COR-L47 (cell line): ENCODE results near the gene STK32A.
"Not testable (repeated sequence)": the region's sequence is repeated elsewhere in the genome, so short reads cannot be mapped to it uniquely, and the experiment has no call there.

Source experiments
- DNase-seq: peaks from one replicate; lab custom pipeline; 2025; lab: John Stamatoyannopoulos, UW

Gene STK32A

GRCh38 chr5:147234825-147235635 is at the start of gene STK32A:
STK32A (plus strand) TSS chr5:147235026; CDS start chr5:147239635, 4,609 bp downstream.
- peak; percentile 84 for DNase-seq

GRCh38 chr5:147187099-147187540 is 47.7 kb upstream of the STK32A start:
- DNase-seq: no peak

- peak; percentile 78 for DNase-seq
Observed at GRCh38 chr5:147188200-147189108, 46.4 kb upstream of the STK32A start.

GRCh38 chr5:147189109-147189424 is 45.8 kb upstream of the STK32A start:
- no peak for DNase-seq

GRCh38 chr5:147190331-147190730 is 44.5 kb upstream of the STK32A start:
- no peak for DNase-seq

GRCh38 chr5:147193123-147193522 is 41.7 kb upstream of the STK32A start:
- DNase-seq: no peak

GRCh38 chr5:147200004-147200403 is 34.8 kb upstream of the STK32A start:
- DNase-seq: no peak

- no peak for DNase-seq
Observed at GRCh38 chr5:147203213-147203612, 31.6 kb upstream of the STK32A start.

GRCh38 chr5:147204576-147204975 is 30.2 kb upstream of the STK32A start:
- DNase-seq: no peak

GRCh38 chr5:147208134-147208533 is 26.7 kb upstream of the STK32A start:
- DNase-seq: no peak

GRCh38 chr5:147216552-147217154 is 18.2 kb upstream of the STK32A start:
- peak; percentile 1 for DNase-seq

GRCh38 chr5:147223343-147223742 is 11.5 kb upstream of the STK32A start:
- no peak for DNase-seq

GRCh38 chr5:147223948-147224791 is 10.7 kb upstream of the STK32A start:
- peak; percentile 25 for DNase-seq

GRCh38 chr5:147225938-147226337 is 8.9 kb upstream of the STK32A start:
- DNase-seq: no peak

- DNase-seq: no peak
Observed at GRCh38 chr5:147226512-147226911, 8.3 kb upstream of the STK32A start.

GRCh38 chr5:147234239-147234824 is 494 bp upstream of the STK32A start:
- no peak for DNase-seq

- no peak for DNase-seq
Observed at GRCh38 chr5:147240266-147240985, 5.6 kb downstream of the STK32A start.

- not testable (repeated sequence) for DNase-seq
Observed at GRCh38 chr5:147243238-147243637, 8.4 kb downstream of the STK32A start.

- no peak for DNase-seq
Observed at GRCh38 chr5:147245381-147246165, 10.7 kb downstream of the STK32A start.

- no peak for DNase-seq
Observed at GRCh38 chr5:147248561-147248960, 13.7 kb downstream of the STK32A start.
